Measurements from ENCODE around the gene MOG.
A peak's percentile ranks its signal among the peaks of the same experiment; 100 is the strongest.
"Not testable (repeated sequence)": the region's sequence is repeated elsewhere in the genome, so short reads cannot be mapped to it uniquely, and the experiment has no call there.

Gene MOG

DNA sequence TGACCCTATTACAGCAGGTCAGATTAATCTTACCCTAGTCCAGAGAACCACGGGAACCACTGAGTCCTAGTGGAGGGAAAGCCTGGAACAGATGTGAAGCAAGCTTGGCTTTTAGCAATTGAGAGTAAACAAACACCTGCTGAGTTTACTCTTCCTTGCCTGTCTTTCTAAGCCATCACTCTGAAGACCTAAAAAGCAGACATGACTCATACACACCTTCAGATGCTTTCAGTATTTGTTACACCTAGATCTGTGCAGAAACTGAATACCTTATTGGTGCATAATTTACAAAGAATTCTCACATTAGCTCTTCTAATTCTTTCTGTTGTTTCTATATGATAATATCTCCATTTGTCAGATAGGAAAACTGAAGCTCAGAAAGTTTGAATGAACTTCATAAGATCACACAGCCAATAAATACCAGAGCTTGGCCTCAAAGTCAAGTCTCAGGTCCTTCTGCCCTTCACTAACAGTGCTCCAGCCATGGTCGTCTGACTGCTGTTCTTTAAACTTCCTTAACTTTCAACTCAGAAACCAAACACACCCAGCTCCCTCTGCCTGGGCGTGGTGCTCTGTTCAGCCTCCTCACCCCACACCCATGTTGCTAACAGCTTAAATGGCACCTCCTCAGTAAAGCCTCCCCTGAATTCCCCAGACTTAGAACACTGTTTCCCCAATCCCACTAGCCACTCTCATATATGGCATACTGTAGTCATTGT lies 15.3 kb upstream of the MOG start:
- no peak for DNase-seq

GRCh38 chr6:29647927-29648642 lies 8.8 kb upstream of the MOG start:
- DNase-seq: no peak

DNA sequence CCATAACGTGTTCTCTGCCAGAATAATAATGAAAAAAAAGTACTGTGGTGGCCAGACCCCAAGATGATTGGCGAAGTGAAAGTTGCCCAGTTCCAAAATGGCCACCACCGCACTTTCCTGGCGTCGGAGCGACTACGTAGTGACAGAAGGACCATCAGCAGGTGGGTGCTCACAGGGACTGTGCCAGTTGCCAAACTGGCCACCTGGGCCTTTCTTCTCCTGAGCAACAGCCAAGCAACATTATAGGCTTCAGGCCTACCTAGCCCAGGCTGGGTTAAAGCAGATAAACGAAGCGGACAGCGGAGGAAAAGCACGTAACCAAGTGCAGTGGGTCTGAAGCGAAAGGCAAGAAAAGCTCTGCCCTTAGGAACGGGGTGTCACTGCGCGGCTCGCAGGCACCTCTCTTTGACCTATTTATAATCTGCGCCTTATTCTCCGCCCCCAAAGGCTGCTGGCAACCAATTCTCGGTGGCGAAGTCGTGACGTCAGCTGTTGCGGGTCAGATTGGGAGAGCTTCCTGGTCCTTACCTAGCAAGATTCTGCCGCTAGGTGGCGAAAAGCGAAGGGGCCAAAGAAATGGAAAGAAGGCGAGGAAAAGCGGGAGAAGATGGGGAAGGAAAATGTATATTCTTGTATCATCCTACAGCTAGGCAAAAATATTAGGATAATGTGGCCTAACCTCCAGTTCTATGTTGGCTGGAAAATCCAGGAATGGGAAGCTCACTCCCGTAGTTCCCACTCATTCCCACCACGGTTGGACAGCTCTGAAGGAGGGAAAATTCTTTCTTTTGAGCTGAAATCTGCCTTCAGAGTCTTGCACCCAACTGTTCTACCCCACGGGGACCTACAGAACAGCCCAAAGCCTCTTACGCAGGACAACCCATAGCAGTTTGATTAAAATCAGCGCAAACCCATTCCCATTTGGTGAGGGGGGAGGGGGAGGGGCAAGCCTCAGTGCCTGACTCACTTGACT lies 6.9 kb upstream of the MOG start:
- peak; percentile 98 for DNase-seq

GRCh38 chr6:29651413-29652197 lies 5.3 kb upstream of the MOG start:
- no peak for DNase-seq

GRCh38 chr6:29652198-29652584 lies 4.7 kb upstream of the MOG start:
- no peak for DNase-seq

GRCh38 chr6:29653452-29654038 lies 3.3 kb upstream of the MOG start:
- DNase-seq: peak; percentile 33

DNA sequence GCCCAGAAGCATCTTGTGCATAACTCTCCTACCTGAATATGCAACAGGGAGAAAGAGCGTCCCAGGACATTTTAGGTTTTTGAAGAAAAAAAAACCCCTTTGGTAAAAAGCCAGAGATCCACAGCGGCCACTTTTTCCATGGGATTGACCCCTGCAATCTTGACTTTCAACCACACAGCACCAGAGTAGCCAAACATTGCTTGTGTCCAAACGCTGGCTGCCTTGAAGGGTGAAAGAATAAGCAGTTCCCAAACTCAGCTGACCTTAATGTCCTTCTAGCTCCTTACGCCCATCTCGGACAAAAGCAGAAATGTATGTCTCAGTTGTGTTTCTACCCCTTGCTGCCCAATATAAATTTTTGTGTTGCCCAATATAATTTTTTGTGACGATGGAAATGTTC lies 1.2 kb upstream of the MOG start:
- DNase-seq: no peak

DNA sequence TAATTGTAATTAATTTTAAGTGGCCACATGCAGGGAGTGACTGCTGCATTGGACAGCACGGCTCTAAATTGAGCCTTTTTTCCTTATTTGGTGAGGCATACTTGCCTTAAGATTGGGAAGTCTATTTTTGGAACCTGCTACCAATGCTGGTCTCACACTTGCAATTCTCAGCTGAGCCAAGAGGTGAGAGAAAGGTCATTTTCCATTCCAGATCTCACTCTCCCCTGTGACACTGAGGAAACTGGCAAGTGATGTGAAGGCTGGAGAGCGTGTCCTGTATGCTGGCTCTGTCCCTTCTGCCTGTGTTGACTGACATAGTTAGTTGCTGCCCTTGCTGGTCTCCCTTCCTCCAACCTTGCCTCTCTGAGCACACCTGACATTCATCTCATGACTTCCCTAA lies 735 bp upstream of the MOG start:
- DNase-seq: no peak

DNA sequence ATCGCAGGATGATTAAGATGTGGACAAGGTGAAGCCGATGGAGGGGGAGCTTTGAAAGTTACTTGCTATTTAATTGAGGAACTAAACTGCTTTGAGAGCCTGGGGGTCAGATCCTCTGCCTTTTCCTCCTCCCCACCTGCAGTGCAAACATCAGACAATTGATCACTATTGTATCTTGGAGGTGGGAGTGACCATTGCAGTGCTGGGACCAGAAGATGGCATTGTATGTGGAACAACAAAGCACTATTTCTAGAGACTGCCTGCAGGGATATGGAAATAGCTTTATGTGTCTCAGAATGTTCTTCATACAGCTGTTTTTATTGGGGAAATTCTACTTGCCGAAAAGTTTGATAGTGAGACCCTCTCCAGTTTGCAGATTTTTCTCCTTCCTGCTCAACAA lies 4.2 kb downstream of the MOG start:
- no peak for DNase-seq

- not testable (repeated sequence) for DNase-seq
Measured at GRCh38 chr6:29661502-29662141, 4.7 kb downstream of the MOG start.

DNA sequence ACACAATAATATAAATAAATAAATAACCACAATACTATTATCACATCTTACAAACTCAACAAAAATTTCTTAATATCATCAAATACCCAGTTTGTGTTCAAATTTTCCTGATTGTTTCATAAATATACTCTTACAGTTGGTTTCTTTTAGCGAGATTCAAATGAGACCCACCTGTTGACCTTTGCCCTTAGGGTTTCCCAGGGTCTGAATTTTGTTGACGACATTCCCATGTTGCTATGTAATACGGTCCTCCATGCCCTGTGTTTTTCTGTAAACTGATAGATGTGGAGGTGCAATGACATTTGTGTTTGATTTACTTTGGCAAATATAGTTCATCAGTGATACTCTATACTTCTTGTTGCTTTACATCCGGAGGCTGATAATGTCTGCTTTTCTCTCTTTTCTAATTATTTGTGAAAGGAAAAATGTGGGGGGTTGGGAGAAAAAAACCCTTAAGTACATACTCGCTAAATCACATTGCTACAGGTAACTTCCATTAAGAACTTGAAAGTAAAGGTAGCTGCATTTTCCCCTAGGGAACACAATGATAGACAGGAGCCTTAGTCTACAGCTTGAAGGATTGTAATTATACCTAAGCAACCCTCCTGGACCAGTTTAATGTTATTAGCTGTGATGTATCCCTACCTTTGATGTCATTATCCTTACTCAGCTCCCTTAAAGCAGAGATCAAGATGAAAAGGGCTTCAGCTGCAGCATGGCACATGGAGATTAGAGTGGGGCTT lies 6.6 kb downstream of the MOG start:
- DNase-seq: no peak

DNA sequence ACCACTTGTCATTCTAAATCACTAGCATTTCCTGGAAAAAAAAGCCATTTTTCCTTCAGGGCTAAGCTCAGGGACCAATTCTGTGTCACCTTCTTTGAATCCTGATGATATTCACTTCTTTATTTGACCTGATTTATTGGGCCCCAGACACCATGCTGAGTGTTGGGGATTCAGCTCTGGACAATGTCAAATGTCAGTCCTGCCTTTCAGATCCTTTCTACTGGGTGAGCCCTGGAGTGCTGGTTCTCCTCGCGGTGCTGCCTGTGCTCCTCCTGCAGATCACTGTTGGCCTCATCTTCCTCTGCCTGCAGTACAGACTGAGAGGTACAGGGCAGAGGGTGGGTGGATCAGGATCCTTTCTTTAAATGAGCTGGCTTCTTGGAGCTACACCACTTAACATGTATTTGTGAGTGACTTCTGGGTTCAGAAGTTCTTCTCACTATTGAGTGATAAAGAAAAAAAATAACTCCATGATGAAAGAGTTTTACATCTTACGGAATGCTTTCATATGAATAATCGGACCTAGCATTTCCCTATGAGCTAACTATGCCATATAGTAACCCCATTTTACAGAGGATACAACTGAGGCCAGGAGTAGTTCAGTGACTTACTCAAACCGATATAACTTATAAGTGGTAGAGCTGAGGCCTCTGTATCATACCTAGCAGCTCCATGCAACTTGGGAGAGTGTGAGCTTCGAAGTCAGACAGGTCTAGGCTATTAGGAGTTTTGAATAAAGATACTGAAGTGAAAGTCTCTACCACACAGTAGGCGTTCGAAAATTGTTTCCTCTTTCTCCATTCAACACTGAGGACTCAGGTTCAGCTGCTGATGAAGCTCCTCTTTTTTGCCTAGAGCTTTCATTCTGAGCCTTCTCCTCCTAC lies 9.3 kb downstream of the MOG start:
- no peak for DNase-seq

GRCh38 chr6:29666826-29667130 lies 9.9 kb downstream of the MOG start:
- DNase-seq: no peak

DNA sequence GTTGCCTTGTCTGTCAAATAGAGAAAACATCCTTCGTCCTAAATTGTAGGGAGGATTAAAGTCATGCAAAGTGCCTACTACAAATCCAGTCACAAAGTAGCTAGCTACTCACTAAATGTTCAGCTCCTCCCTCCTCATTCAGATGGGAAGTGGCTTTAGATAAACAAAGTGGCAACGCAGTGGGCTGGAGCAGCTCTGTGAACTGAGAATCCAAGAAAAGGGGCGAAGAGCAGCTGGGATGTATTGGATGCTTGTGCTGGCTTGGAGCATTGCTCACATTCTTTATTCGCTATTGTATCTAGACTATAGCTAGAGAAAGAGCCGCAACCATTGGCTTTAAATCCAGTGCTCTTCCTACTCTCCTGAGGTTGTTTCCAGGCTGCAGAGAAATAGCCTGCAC lies 10.3 kb downstream of the MOG start:
- no peak for DNase-seq

- no peak for DNase-seq
Measured at GRCh38 chr6:29671026-29671425, 14.1 kb downstream of the MOG start.

GRCh38 chr6:29672116-29672515 lies 15.2 kb downstream of the MOG start:
- not testable (repeated sequence) for DNase-seq

DNA sequence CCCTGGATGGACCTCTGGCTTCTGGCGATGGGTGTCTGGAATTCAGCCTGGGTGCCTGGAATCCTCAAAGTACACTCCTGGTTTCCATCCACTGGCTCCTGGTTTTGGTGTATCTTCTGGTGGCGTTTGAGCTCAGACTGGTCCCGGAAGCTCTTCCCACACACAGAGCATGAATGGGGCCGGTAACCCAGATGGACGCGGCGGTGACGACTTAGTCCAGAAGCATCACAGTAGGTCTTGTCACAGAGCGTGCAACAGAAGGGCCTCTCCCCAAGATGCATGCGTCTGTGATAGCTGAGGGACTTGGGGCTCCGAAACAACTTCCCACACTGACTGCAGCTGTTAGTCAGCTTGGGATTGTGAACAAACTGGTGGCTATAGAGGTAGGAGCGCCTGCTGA lies 16.3 kb downstream of the MOG start:
- no peak for DNase-seq

DNA sequence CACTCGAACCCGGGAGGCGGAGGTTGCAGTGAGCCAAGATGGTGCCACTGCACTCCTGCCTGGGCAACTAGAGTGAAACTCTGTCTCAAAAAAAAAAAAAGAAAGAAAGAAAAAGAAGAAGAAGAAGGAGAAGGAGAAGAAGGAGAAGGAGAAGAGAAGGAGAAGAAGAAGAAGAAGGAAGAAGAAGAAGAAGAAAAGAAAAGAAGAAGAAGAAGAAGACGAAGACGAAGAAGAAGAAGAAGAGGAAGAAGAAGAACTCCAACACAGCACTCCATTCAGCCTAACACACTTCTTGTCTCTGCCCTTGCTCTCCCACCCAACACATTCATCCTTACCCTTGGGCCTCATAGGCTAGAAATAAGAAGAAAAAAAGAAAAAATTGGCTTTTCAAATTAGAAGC lies 17.1 kb downstream of the MOG start:
- DNase-seq: no peak

DNA sequence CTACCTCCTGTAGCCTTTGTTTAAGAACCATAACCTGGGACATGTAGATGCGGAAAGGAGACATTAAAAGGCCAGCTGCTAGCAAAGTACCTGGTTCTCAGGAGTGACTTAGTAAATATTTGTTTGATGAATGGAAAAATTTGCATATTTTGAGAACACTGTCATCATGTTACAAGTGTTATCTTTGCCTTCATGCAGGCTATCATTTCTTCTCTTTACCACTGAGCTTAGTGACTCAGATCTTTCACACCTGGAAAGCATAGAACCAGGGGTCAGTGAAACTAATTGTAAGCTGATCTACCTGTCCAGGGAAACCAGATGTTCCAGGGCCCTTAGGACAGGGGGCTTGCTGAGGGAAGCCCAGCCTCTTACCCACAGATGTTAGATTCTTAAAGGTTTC lies 18.7 kb downstream of the MOG start:
- DNase-seq: no peak

DNA sequence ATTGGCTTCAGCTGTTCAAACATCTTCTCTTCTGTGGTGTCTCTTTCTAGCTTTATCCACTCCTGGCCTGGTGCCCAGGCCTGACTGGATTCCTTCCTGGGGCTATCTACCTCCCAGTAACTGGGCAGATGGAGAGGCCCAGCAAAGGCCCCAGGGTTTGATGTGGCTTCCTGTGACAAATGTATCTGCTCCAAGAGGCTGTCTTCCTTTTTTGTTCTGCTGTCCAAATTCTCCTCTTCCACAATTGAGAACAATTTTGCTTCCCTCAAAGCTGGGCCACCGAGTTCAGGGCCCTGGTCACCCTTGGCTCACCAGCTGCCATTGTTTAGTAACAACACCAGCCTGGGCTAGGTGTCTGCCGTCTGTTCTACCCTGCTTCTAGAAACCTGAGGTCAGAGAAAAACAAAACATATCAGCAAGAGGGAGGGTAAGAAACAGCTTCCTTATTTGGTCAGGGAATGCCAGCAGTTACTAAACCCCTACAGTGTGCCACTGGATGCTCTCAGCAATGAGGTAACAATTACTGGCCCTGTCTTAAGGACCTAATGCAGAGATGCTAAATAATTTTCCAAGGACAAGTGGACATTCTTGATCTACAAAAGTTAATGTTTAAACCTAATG lies 20.2 kb downstream of the MOG start:
- DNase-seq: no peak

Measured in femur (tissue), 1 donor.